Transverse colon (tissue), 4 donors: ENCODE data around the gene THSD7A. TPM values are rescaled to one million over a fixed set of nuclear protein-coding genes. Genes with fewer than 3 reads are reported as not detected.

Source experiments
- DNase-seq: peaks from one replicate; pipeline ENCODE4 v3.0.0-alpha.2; 2019
- H3K27ac ChIP-seq, 4 donors: fragments of 200-600 bp; sonication (generic); 2 replicates each; pipeline ENCODE4 v1.5.1; 2016 to 2018; ENCODE audit warnings: inconsistent platforms in 4 of 4
- H3K27me3 ChIP-seq: fragments of 200-600 bp; sonication (generic); 2 replicates; pipeline ENCODE4 v1.5.1; 2017; ENCODE audit warnings: inconsistent platforms
- H3K36me3 ChIP-seq, 4 donors: fragments of 200-600 bp; sonication (generic); 2 replicates each; pipeline ENCODE4 v1.5.1; 2017 to 2019; ENCODE audit warnings: inconsistent platforms in 4 of 4
- H3K4me1 ChIP-seq, 4 donors: fragments of 200-600 bp; sonication (generic); 2 replicates each; pipeline ENCODE4 v1.5.1; 2017 to 2020; ENCODE audit warnings: inconsistent platforms in 4 of 4
- H3K4me3 ChIP-seq, 4 donors: fragments of 200-600 bp; sonication (generic); 1 replicate in 1 of 4; 2 replicates in 3 of 4; pipeline versions ENCODE4 v1.5.1 to v1.6.1; 2017 to 2019; ENCODE audit warnings: inconsistent platforms in 4 of 4
- H3K9me3 ChIP-seq, 2 donors: fragments of 200-600 bp; sonication (generic); 2 replicates each; pipeline ENCODE4 v1.5.1; 2017 to 2019; ENCODE audit warnings: inconsistent platforms in 2 of 2
- EP300 ChIP-seq: sonication (generic); formaldehyde crosslinking; IDR thresholded peaks from one replicate; pipeline ENCODE4 v1.6.1; 2017; ENCODE audit warnings: antibody characterized with exemption, low read depth
- POLR2A ChIP-seq: fragments of 450-650 bp; IDR thresholded peaks from one replicate; pipeline ENCODE4 v1.6.1; 2016; ENCODE audit warnings: antibody characterized with exemption, mild to moderate bottlenecking, moderate library complexity
- POLR2AphosphoS5 ChIP-seq, 3 donors: sonication (generic); formaldehyde crosslinking; IDR thresholded peaks; one replicate each; pipeline ENCODE4 v1.6.1; 2016; ENCODE audit warnings: antibody characterized with exemption in 3 of 3
- WGBS, 2 donors: methylation state at CpG; one replicate each; pipeline ENCODE4 v1.1.5; 2018; ENCODE audit warnings: low coverage in 1 of 2; 5-methylcytosine and 5-hydroxymethylcytosine counted together
- in situ Hi-C, 4 donors: fragments of 200-750 bp; cut with MboI; loops; one replicate each; pipeline versions ENCODE4 v1.15.0 to v1.15.1; 2017; ENCODE audit warnings: low sequenced_read_pairs in 3 of 4, low pct_ligation_motif_present in 1 of 4, low pct_unique_long_range_greater_than_20kb in 1 of 4
- intact Hi-C: fragments of 100-400 bp; cut with DNase I; formaldehyde crosslinking; loops from one replicate; pipeline ENCODE4 v1.15.1; 2023; ENCODE audit warnings: low total_unique reads
- total RNA-seq, 4 donors: library from RNA; depleted of rRNA; stranded (reverse); fragments of >200 nt; gene quantifications; one replicate each; pipeline ENCODE4 v1.1.0, GENCODE V29; 2016
- TF ChIP-seq, protein P1 (sequence below), 5 experiments: fragments of 200-600 bp in 3 of 5; fragments of 450-650 bp in 2 of 5; sonication (generic) in 3 of 5; IDR thresholded peaks; 1 replicate in 2 of 5; 2 replicates in 3 of 5; pipeline ENCODE4 v1.5.1; 2016 to 2017; ENCODE audit warnings: antibody characterized with exemption in 5 of 5, inconsistent platforms in 3 of 5, mild to moderate bottlenecking in 2 of 5, moderate library complexity in 1 of 5

The THSD7A gene
- total RNA-seq, 4 donors from 2014 or later = 1.9 to 18.9 (median 2.0) TPM

GRCh38 chr7:11817111-11817740, 14.8 kb downstream of the THSD7A start:
- intact Hi-C loops (no loop called here), in situ Hi-C loops (no loop called here)
- no peak for TF ChIP-seq POLR2AphosphoS5 (IDR thresholded peaks at IDR 0.05)
- TF ChIP-seq EP300 = no peak
- TF ChIP-seq POLR2A = no peak
- TF ChIP-seq, protein P1, sequence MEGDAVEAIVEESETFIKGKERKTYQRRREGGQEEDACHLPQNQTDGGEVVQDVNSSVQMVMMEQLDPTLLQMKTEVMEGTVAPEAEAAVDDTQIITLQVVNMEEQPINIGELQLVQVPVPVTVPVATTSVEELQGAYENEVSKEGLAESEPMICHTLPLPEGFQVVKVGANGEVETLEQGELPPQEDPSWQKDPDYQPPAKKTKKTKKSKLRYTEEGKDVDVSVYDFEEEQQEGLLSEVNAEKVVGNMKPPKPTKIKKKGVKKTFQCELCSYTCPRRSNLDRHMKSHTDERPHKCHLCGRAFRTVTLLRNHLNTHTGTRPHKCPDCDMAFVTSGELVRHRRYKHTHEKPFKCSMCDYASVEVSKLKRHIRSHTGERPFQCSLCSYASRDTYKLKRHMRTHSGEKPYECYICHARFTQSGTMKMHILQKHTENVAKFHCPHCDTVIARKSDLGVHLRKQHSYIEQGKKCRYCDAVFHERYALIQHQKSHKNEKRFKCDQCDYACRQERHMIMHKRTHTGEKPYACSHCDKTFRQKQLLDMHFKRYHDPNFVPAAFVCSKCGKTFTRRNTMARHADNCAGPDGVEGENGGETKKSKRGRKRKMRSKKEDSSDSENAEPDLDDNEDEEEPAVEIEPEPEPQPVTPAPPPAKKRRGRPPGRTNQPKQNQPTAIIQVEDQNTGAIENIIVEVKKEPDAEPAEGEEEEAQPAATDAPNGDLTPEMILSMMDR (IDR thresholded peaks at IDR 0.05) = no peak
- Histone ChIP-seq H3K36me3 (no peaks in the 10 kb centered on the region), H3K27ac (no peak overlapping the region), H3K4me1 (no peaks in the 10 kb centered on the region), H3K9me3 (no peaks in the 10 kb centered on the region), H3K4me3 (no peak overlapping the region), H3K27me3 (no peaks in the 10 kb centered on the region)
- WGBS, 2 donors = 36 to 38% methylated on average over 2 to 4 of the region's 4 CpGs
- no peak for DNase-seq

GRCh38 chr7:11811709-11812108, 20.3 kb downstream of the THSD7A start:
- H3K27me3 ChIP-seq = no peaks in the 10 kb centered on the region
- in situ Hi-C loops = no loop called here
- no peak overlapping the region for H3K27ac ChIP-seq
- H3K9me3 ChIP-seq = no peaks in the 10 kb centered on the region
- H3K36me3 ChIP-seq = no peaks in the 10 kb centered on the region
- DNase-seq = no peak
- no peaks in the 10 kb centered on the region for H3K4me1 ChIP-seq
- intact Hi-C loops = no loop called here
- no peak for TF ChIP-seq POLR2AphosphoS5 (IDR thresholded peaks at IDR 0.05)
- TF ChIP-seq POLR2A = no peak
- TF ChIP-seq EP300 = no peak
- TF ChIP-seq, protein P1 (IDR thresholded peaks at IDR 0.05) = no peak
- no peak overlapping the region for H3K4me3 ChIP-seq

GRCh38 chr7:11810043-11810625, 21.9 kb downstream of the THSD7A start:
- Histone ChIP-seq H3K4me3 (no peak overlapping the region), H3K36me3 (no peaks in the 10 kb centered on the region), H3K9me3 (no peaks in the 10 kb centered on the region), H3K27me3 (no peaks in the 10 kb centered on the region), H3K27ac (no peak overlapping the region), H3K4me1 (no peaks in the 10 kb centered on the region)
- WGBS, 2 donors = 75 to 87% methylated on average over 4 of the region's 4 CpGs
- TF ChIP-seq, protein P1 (IDR thresholded peaks at IDR 0.05) = no peak
- TF ChIP-seq EP300 (no peak), POLR2AphosphoS5 (IDR thresholded peaks at IDR 0.05) (no peak), POLR2A (no peak)
- in situ Hi-C loops (no loop called here), intact Hi-C loops (no loop called here)
- DNase-seq = no peak

GRCh38 chr7:11807000-11807399, 25.0 kb downstream of the THSD7A start:
- Histone ChIP-seq H3K36me3 (no peaks in the 10 kb centered on the region), H3K27me3 (no peaks in the 10 kb centered on the region), H3K4me1 (no peaks in the 10 kb centered on the region), H3K9me3 (no peaks in the 10 kb centered on the region), H3K4me3 (no peak overlapping the region), H3K27ac (no peak overlapping the region)
- no peak for DNase-seq
- TF ChIP-seq, protein P1 (IDR thresholded peaks at IDR 0.05) = no peak
- TF ChIP-seq POLR2A = no peak
- no peak for TF ChIP-seq EP300
- TF ChIP-seq POLR2AphosphoS5 (IDR thresholded peaks at IDR 0.05) = no peak
- intact Hi-C loops = no loop called here
- in situ Hi-C loops = no loop called here
- 64 to 70% methylated on average over 2 of the region's 2 CpGs for WGBS, 2 donors
